WTC11 (cell line): Measurements from ENCODE around the gene CCDC93. TPM values are rescaled to one million over a fixed set of nuclear protein-coding genes. Genes with fewer than 3 reads are reported as not detected.
A peak's percentile ranks its signal among the peaks of the same experiment; 100 is the strongest.

Source experiments
- ATAC-seq: fragments of 200-7000 bp; cut with Tn5 transposase; 2 replicates; pipeline ENCODE4 v1.10.0; 2021; ENCODE audit warnings: mild to moderate bottlenecking, moderate library complexity
- CTCF ChIA-PET: fragments of 300-600 bp; sonication (Branson Sonifier 250); formaldehyde crosslinking; loops from one replicate; lab custom pipeline; 2021; ENCODE audit warnings: antibody characterized with exemption; lab: Charles Lee
- POLR2A ChIA-PET: fragments of 350-600 bp; sonication (Branson Sonifier 250); formaldehyde crosslinking; loops from one replicate; lab custom pipeline; 2021; ENCODE audit warnings: antibody characterized with exemption; lab: Charles Lee
- DNase-seq: peaks from one replicate; pipeline ENCODE4 v3.0.0; 2021; ENCODE audit warnings: low spot score
- H3K27ac Mint-ChIP-seq: 2 replicates; pipeline ENCODE4 v1.8.0; 2021; ENCODE audit warnings: mixed read lengths
- H3K27me3 Mint-ChIP-seq: 2 replicates; pipeline ENCODE4 v1.8.0; 2021; ENCODE audit warnings: low read depth, mild to moderate bottlenecking, moderate library complexity, mixed read lengths
- H3K36me3 Mint-ChIP-seq: 2 replicates; pipeline ENCODE4 v1.8.0; 2021; ENCODE audit warnings: mixed read lengths
- H3K4me1 Mint-ChIP-seq: 2 replicates; pipeline ENCODE4 v1.8.0; 2022; ENCODE audit warnings: mixed read lengths
- H3K4me3 Mint-ChIP-seq: 2 replicates; pipeline ENCODE4 v1.8.0; 2021; ENCODE audit warnings: mild to moderate bottlenecking, moderate library complexity, mixed read lengths
- H3K9me3 Mint-ChIP-seq: 2 replicates; pipeline ENCODE4 v1.8.0; 2021; ENCODE audit warnings: mixed read lengths
- CBFB ChIP-seq: sonication (generic); formaldehyde crosslinking; IDR thresholded peaks from 2 replicates; pipeline ENCODE4 v1.8.1; 2022; ENCODE audit warnings: mild to moderate bottlenecking, low read depth, missing genetic modification reagents
- CREM ChIP-seq: sonication (generic); formaldehyde crosslinking; IDR thresholded peaks from 2 replicates; pipeline ENCODE4 v1.8.1; 2022; ENCODE audit warnings: mild to moderate bottlenecking, missing genetic modification reagents, moderate library complexity
- ELF4 ChIP-seq: sonication (generic); formaldehyde crosslinking; IDR thresholded peaks from 2 replicates; pipeline ENCODE4 v1.8.1; 2022; ENCODE audit warnings: low read depth, mild to moderate bottlenecking, moderate library complexity, missing genetic modification reagents
- IRF1 ChIP-seq: sonication (generic); formaldehyde crosslinking; IDR thresholded peaks from 2 replicates; pipeline ENCODE4 v1.8.0; 2023; ENCODE audit warnings: missing genetic modification reagents
- KAT7 ChIP-seq: sonication (generic); formaldehyde crosslinking; IDR thresholded peaks from 2 replicates; pipeline ENCODE4 v1.8.1; 2023; ENCODE audit warnings: missing genetic modification reagents, mild to moderate bottlenecking, borderline replicate concordance
- NFE2L1 ChIP-seq: sonication (generic); formaldehyde crosslinking; IDR thresholded peaks from 2 replicates; pipeline ENCODE4 v1.8.1; 2023; ENCODE audit warnings: missing genetic modification reagents
- NR2C2 ChIP-seq: sonication (generic); formaldehyde crosslinking; IDR thresholded peaks from 2 replicates; pipeline ENCODE4 v1.8.0; 2022; ENCODE audit warnings: mild to moderate bottlenecking, missing genetic modification reagents
- SOX15 ChIP-seq: fragments of 250-450 bp; sonication (Bioruptor Pico); IDR thresholded peaks from 2 replicates; pipeline ENCODE4 v1.9.0; 2021; ENCODE audit warnings: mild to moderate bottlenecking
- TEAD4 ChIP-seq: sonication (generic); formaldehyde crosslinking; IDR thresholded peaks from 2 replicates; pipeline ENCODE4 v1.8.0; 2022; ENCODE audit warnings: mild to moderate bottlenecking, missing genetic modification reagents
- USF1 ChIP-seq: sonication (generic); formaldehyde crosslinking; IDR thresholded peaks from 2 replicates; pipeline ENCODE4 v1.8.0; 2022; ENCODE audit warnings: mild to moderate bottlenecking, missing genetic modification reagents
- USF2 ChIP-seq: sonication (generic); formaldehyde crosslinking; IDR thresholded peaks from 2 replicates; pipeline ENCODE4 v1.8.1; 2023; ENCODE audit warnings: mild to moderate bottlenecking, missing genetic modification reagents, moderate library complexity
- ZNF138 ChIP-seq: sonication (generic); formaldehyde crosslinking; conservative IDR thresholded peaks from 2 replicates; pipeline ENCODE4 v1.8.1; 2022; ENCODE audit warnings: mild to moderate bottlenecking, moderate library complexity, missing genetic modification reagents
- ZNF317 ChIP-seq: sonication (generic); formaldehyde crosslinking; IDR thresholded peaks from 2 replicates; pipeline ENCODE4 v1.8.1; 2023; ENCODE audit warnings: low read depth, mild to moderate bottlenecking, moderate library complexity, missing genetic modification reagents, borderline replicate concordance
- ZNF396 ChIP-seq: fragments of 250-450 bp; sonication (Bioruptor Pico); IDR thresholded peaks from 2 replicates; pipeline ENCODE4 v1.8.0; 2021; ENCODE audit warnings: mild to moderate bottlenecking, moderate library complexity, borderline replicate concordance
- ZNF512 ChIP-seq: sonication (generic); formaldehyde crosslinking; IDR thresholded peaks from 2 replicates; pipeline ENCODE4 v1.8.1; 2022; ENCODE audit warnings: missing genetic modification reagents, borderline replicate concordance
- total RNA-seq: library from RNA; stranded (reverse); gene quantifications from 3 replicates; pipeline ENCODE4 v1.2.3, GENCODE V29; 2021
- TF ChIP-seq, protein P1 (sequence below): fragments of 200-600 bp; IDR thresholded peaks from 2 replicates; pipeline ENCODE4 v1.8.0; 2022; ENCODE audit warnings: antibody characterized with exemption
- TF ChIP-seq, protein P2 (sequence below): fragments of 250-450 bp; sonication (Bioruptor Pico); IDR thresholded peaks from 2 replicates; pipeline ENCODE4 v1.9.0; 2021; ENCODE audit warnings: moderate library complexity, mild to moderate bottlenecking, inconsistent platforms, borderline replicate concordance
- TF ChIP-seq, protein P3 (sequence below): sonication (generic); formaldehyde crosslinking; IDR thresholded peaks from 2 replicates; pipeline ENCODE4 v1.8.0; 2022; ENCODE audit warnings: mild to moderate bottlenecking, missing genetic modification reagents
- TF ChIP-seq, protein P4 (sequence below): fragments of 250-450 bp; sonication (Bioruptor Pico); IDR thresholded peaks from 2 replicates; pipeline ENCODE4 v1.9.0; 2021; ENCODE audit warnings: mild to moderate bottlenecking

The CCDC93 gene
- total RNA-seq, 1 experiment from 2014 or later = 16.9 TPM

- no peak for DNase-seq
- ChIA-PET CTCF (interaction anchor here (0.6 to 2.8 kb wide), 50 partner anchors 9 to 835 kb away, joined by 3 to 38 read pairs (median 4); partner anchors contain the start of genes CCDC93, EN1 and INSIG2), POLR2A (no interaction called here)
- H3K27me3 Mint-ChIP-seq = peaks cover 5% of the 10 kb centered on the region; the same call in 1 of the 2 replicates
- H3K4me1 Mint-ChIP-seq = peaks cover 10% of the 10 kb centered on the region
- H3K27ac Mint-ChIP-seq = no peak overlapping the region
- ATAC-seq = 0 out of 2 replicates have a peak, but pooled peaks have one; percentile 34
- TF ChIP-seq USF1 (CRISPR knock-in tag) = no peak
- TF ChIP-seq, protein P1, sequence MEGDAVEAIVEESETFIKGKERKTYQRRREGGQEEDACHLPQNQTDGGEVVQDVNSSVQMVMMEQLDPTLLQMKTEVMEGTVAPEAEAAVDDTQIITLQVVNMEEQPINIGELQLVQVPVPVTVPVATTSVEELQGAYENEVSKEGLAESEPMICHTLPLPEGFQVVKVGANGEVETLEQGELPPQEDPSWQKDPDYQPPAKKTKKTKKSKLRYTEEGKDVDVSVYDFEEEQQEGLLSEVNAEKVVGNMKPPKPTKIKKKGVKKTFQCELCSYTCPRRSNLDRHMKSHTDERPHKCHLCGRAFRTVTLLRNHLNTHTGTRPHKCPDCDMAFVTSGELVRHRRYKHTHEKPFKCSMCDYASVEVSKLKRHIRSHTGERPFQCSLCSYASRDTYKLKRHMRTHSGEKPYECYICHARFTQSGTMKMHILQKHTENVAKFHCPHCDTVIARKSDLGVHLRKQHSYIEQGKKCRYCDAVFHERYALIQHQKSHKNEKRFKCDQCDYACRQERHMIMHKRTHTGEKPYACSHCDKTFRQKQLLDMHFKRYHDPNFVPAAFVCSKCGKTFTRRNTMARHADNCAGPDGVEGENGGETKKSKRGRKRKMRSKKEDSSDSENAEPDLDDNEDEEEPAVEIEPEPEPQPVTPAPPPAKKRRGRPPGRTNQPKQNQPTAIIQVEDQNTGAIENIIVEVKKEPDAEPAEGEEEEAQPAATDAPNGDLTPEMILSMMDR = peak; percentile 33; the same call in 1 of the 2 replicates
- H3K4me3 Mint-ChIP-seq = no peak overlapping the region
- H3K36me3 Mint-ChIP-seq = no peaks in the 10 kb centered on the region
- H3K9me3 Mint-ChIP-seq = no peaks in the 10 kb centered on the region
Observed at GRCh38 chr2:118046634-118047210, 32.9 kb upstream of the CCDC93 start.

GRCh38 chr2:118045286-118045685, 31.4 kb upstream of the CCDC93 start:
- Mint-ChIP-seq H3K36me3 (no peaks in the 10 kb centered on the region), H3K9me3 (no peaks in the 10 kb centered on the region), H3K4me3 (no peak overlapping the region), H3K27me3 (peaks cover 5% of the 10 kb centered on the region; the same call in 1 of the 2 replicates), H3K4me1 (peaks cover 4% of the 10 kb centered on the region), H3K27ac (no peak overlapping the region)
- no peak for DNase-seq
- ChIA-PET CTCF (interaction anchor here (1.2 to 1.9 kb wide), 2 partner anchors 11 to 101 kb away, joined by 4 to 19 read pairs; no protein-coding TSS in a partner anchor), POLR2A (no interaction called here)
- no peak for ATAC-seq
- TF ChIP-seq ELF4 (CRISPR knock-in tag) (no peak), NFE2L1 (CRISPR knock-in tag) (no peak), ZNF138 (CRISPR knock-in tag) (no peak), ZNF396 (CRISPR knock-in tag) (no peak), CREM (no peak), ZNF317 (CRISPR knock-in tag) (no peak)
- TF ChIP-seq, protein P2, sequence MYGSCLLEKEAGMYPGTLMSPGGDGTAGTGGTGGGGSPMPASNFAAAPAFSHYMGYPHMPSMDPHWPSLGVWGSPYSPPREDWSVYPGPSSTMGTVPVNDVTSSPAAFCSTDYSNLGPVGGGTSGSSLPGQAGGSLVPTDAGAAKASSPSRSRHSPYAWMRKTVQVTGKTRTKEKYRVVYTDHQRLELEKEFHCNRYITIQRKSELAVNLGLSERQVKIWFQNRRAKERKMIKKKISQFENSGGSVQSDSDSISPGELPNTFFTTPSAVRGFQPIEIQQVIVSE = no peak
- TF ChIP-seq, protein P1 = no peak

- Mint-ChIP-seq H3K4me1 (no peaks in the 10 kb centered on the region; the same call in 1 of the 2 replicates), H3K4me3 (no peak overlapping the region), H3K27ac (no peak overlapping the region), H3K27me3 (peaks cover 5% of the 10 kb centered on the region; the same call in 1 of the 2 replicates), H3K9me3 (no peaks in the 10 kb centered on the region), H3K36me3 (no peaks in the 10 kb centered on the region)
- ATAC-seq (no peak), DNase-seq (no peak)
- CTCF ChIA-PET = no interaction called here
- POLR2A ChIA-PET = no interaction called here
- no peak for TF ChIP-seq KAT7 (CRISPR knock-in tag)
- no peak for TF ChIP-seq CBFB (CRISPR knock-in tag)
- no peak for TF ChIP-seq USF1 (CRISPR knock-in tag)
- TF ChIP-seq, protein P3, sequence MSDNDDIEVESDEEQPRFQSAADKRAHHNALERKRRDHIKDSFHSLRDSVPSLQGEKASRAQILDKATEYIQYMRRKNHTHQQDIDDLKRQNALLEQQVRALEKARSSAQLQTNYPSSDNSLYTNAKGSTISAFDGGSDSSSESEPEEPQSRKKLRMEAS = no peak
- TF ChIP-seq ELF4 (CRISPR knock-in tag) = no peak
- no peak for TF ChIP-seq USF2 (CRISPR knock-in tag)
- no peak for TF ChIP-seq SOX15
- no peak for TF ChIP-seq NR2C2 (CRISPR knock-in tag)
- no peak for TF ChIP-seq TEAD4 (CRISPR knock-in tag)
- TF ChIP-seq, protein P4, sequence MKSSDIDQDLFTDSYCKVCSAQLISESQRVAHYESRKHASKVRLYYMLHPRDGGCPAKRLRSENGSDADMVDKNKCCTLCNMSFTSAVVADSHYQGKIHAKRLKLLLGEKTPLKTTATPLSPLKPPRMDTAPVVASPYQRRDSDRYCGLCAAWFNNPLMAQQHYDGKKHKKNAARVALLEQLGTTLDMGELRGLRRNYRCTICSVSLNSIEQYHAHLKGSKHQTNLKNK = no peak
- no peak for TF ChIP-seq IRF1
- no peak for TF ChIP-seq ZNF512 (CRISPR knock-in tag)
Observed at GRCh38 chr2:118044854-118045253, 31.0 kb upstream of the CCDC93 start.
